H1 (cell line): ENCODE results near the gene COLEC12. TPM values are rescaled to one million over a fixed set of nuclear protein-coding genes. Genes with fewer than 3 reads are reported as not detected.

Source experiments
- CTCF ChIA-PET: fragments of 300-600 bp; sonication (Branson Sonifier 250); formaldehyde crosslinking; loops from one replicate; lab custom pipeline; 2021; ENCODE audit not compliant: partially characterized antibody; lab: Charles Lee
- POLR2A ChIA-PET: fragments of 300-600 bp; sonication (Branson Sonifier 250); formaldehyde crosslinking; loops from one replicate; lab custom pipeline; 2021; ENCODE audit warnings: inconsistent platforms; ENCODE audit not compliant: partially characterized antibody; lab: Charles Lee
- DNase-seq, 2 experiments: peaks; one replicate each; pipeline versions ENCODE4 v3.0.0 to v3.0.0-alpha.2; 2010 to 2022; ENCODE audit warnings: low spot score in 2 of 2, low read depth in 1 of 2, mixed read lengths in 1 of 2
- FAIRE-seq: peaks from 2 replicates; lab custom pipeline; 2011; peaks lifted over from hg19 to GRCh38; lab: Jason Lieb, UNC
- H2AFZ ChIP-seq: 2 replicates; pipeline ENCODE4 v1.8.1; 2012; ENCODE audit warnings: low read length, inconsistent platforms
- H2AK5ac ChIP-seq: 2 replicates; pipeline ENCODE4 v1.6.1; 2013; ENCODE audit warnings: low read depth, low read length
- H2BK120ac ChIP-seq: replicated peaks from 2 replicates; pipeline ENCODE3; 2013; ENCODE audit warnings: low read depth, low read length, inconsistent platforms
- H2BK12ac ChIP-seq: 2 replicates; pipeline ENCODE4 v1.6.1; 2013; ENCODE audit warnings: low read depth, low read length
- H2BK15ac ChIP-seq: 2 replicates; pipeline ENCODE4 v1.6.1; 2013; ENCODE audit warnings: low read length
- H2BK20ac ChIP-seq: 2 replicates; pipeline ENCODE4 v1.6.1; 2013; ENCODE audit warnings: low read length
- H2BK5ac ChIP-seq: 2 replicates; pipeline ENCODE4 v1.6.1; 2013; ENCODE audit warnings: low read depth, low read length
- H3K14ac ChIP-seq: 2 replicates; pipeline ENCODE4 v1.6.1; 2013; ENCODE audit warnings: inconsistent platforms; ENCODE audit not compliant: insufficient read length
- H3K18ac ChIP-seq: 2 replicates; pipeline ENCODE4 v1.6.1; 2013; ENCODE audit warnings: low read length; ENCODE audit errors: extremely low read depth
- H3K23ac ChIP-seq: 2 replicates; pipeline ENCODE4 v1.6.1; 2013; ENCODE audit warnings: inconsistent platforms; ENCODE audit not compliant: insufficient read length
- H3K23me2 ChIP-seq: 2 replicates; pipeline ENCODE4 v1.6.1; 2013; ENCODE audit warnings: low read depth, low read length
- H3K27ac ChIP-seq: 2 replicates; pipeline ENCODE4 v1.6.1; 2011; ENCODE audit warnings: low read depth, low read length, inconsistent platforms
- H3K27me3 ChIP-seq, 4 experiments: replicated peaks in 1 of 4; 1 replicate in 1 of 4; 2 replicates in 3 of 4; pipeline versions ENCODE4 v1.6.1 to v1.8.1; 2011 to 2013; ENCODE audit warnings: low read length in 3 of 4, mild to moderate bottlenecking in 3 of 4, inconsistent platforms in 2 of 4, mixed read lengths in 2 of 4, moderate library complexity in 1 of 4; ENCODE audit not compliant: control insufficient read depth in 3 of 4, insufficient read depth in 3 of 4; ENCODE audit errors: extremely low read depth in 1 of 4
- H3K36me3 ChIP-seq, 4 experiments: 2 replicates each; pipeline versions ENCODE4 v1.6.1 to v1.8.1; 2011 to 2013; ENCODE audit warnings: mild to moderate bottlenecking in 4 of 4, low read length in 3 of 4, moderate library complexity in 2 of 4, control low read depth in 1 of 4, inconsistent platforms in 1 of 4; ENCODE audit not compliant: insufficient read depth in 4 of 4, control insufficient read depth in 2 of 4
- H3K4ac ChIP-seq: replicated peaks from 2 replicates; pipeline ENCODE3; 2013; ENCODE audit warnings: low read length, low read depth, mixed read lengths, inconsistent platforms; ENCODE audit not compliant: insufficient read length
- H3K4me1 ChIP-seq, 4 experiments: replicated peaks in 1 of 4; 1 replicate in 1 of 4; 2 replicates in 3 of 4; pipeline versions ENCODE4 v1.6.1 to v1.8.1; 2011 to 2013; ENCODE audit warnings: low read length in 3 of 4, inconsistent platforms in 2 of 4, mixed read lengths in 1 of 4; ENCODE audit not compliant: insufficient read depth in 4 of 4, control insufficient read depth in 3 of 4
- H3K4me2 ChIP-seq, 2 experiments: 2 replicates each; pipeline versions ENCODE4 v1.6.1 to v1.8.1; 2011 to 2013; ENCODE audit warnings: low read depth in 2 of 2, low read length in 2 of 2, control low read depth in 1 of 2, inconsistent platforms in 1 of 2, mild to moderate bottlenecking in 1 of 2; ENCODE audit not compliant: insufficient read depth in 1 of 2
- H3K4me3 ChIP-seq, 4 experiments: fragments of 200-600, 300-600 bp in 1 of 4; sonication (generic), shearing (Covaris generic), sonication (Bioruptor Twin) in 1 of 4; 2 replicates each; pipeline versions ENCODE4 v1.5.1 to v1.8.1; 2011 to 2016; ENCODE audit warnings: low read length in 4 of 4, low read depth in 3 of 4, control low read depth in 2 of 4, inconsistent platforms in 2 of 4, mild to moderate bottlenecking in 2 of 4, mixed read lengths in 1 of 4, moderate library complexity in 1 of 4; ENCODE audit not compliant: insufficient read depth in 2 of 4; ENCODE audit errors: extremely low read depth in 1 of 4
- H3K56ac ChIP-seq: replicated peaks from 2 replicates; pipeline ENCODE3; 2013; ENCODE audit warnings: low read depth, mild to moderate bottlenecking, mixed read lengths, low read length, inconsistent platforms; ENCODE audit not compliant: insufficient read length
- H3K79me1 ChIP-seq: 2 replicates; pipeline ENCODE4 v1.6.1; 2013; ENCODE audit warnings: low read depth, low read length, control low read depth
- H3K79me2 ChIP-seq, 2 experiments: 2 replicates each; pipeline versions ENCODE4 v1.6.1 to v1.8.1; 2012 to 2013; ENCODE audit warnings: low read length in 2 of 2, mild to moderate bottlenecking in 2 of 2, inconsistent platforms in 1 of 2; ENCODE audit not compliant: insufficient read depth in 2 of 2, control insufficient read depth in 1 of 2
- H3K9ac ChIP-seq, 4 experiments: replicated peaks in 1 of 4; 1 replicate in 1 of 4; 2 replicates in 3 of 4; pipeline versions ENCODE4 v1.6.1 to v1.8.1; 2011 to 2013; ENCODE audit warnings: low read depth in 3 of 4, low read length in 3 of 4, control low read depth in 2 of 4, mild to moderate bottlenecking in 2 of 4, moderate library complexity in 2 of 4, inconsistent platforms in 1 of 4; ENCODE audit errors: extremely low read depth in 1 of 4
- H3K9me3 ChIP-seq, 2 experiments: 2 replicates each; pipeline versions ENCODE4 v1.6.1 to v1.8.1; 2012 to 2013; ENCODE audit warnings: mild to moderate bottlenecking in 2 of 2, moderate library complexity in 2 of 2, control low read depth in 1 of 2, inconsistent platforms in 1 of 2, low read depth in 1 of 2, low read length in 1 of 2, mixed read lengths in 1 of 2; ENCODE audit not compliant: insufficient read depth in 2 of 2
- H4K20me1 ChIP-seq, 2 experiments: replicated peaks in 1 of 2; 2 replicates each; pipeline versions ENCODE3 to v1.8.1; 2011 to 2013; ENCODE audit warnings: inconsistent platforms in 2 of 2, low read length in 2 of 2, mild to moderate bottlenecking in 1 of 2; ENCODE audit not compliant: insufficient read depth in 2 of 2, control insufficient read depth in 1 of 2
- H4K5ac ChIP-seq: 2 replicates; pipeline ENCODE4 v1.6.1; 2013; ENCODE audit warnings: low read length, low read depth, mixed read lengths, inconsistent platforms; ENCODE audit not compliant: insufficient read length
- H4K8ac ChIP-seq: 2 replicates; pipeline ENCODE4 v1.8.0; 2013; ENCODE audit warnings: mild to moderate bottlenecking, moderate library complexity, low read length, inconsistent platforms; ENCODE audit not compliant: insufficient read depth; ENCODE audit errors: extremely low read depth
- H4K91ac ChIP-seq: replicated peaks from 2 replicates; pipeline ENCODE3; 2013; ENCODE audit warnings: low read length, mixed read lengths, inconsistent platforms; ENCODE audit not compliant: insufficient read length
- EGR1 ChIP-seq: IDR thresholded peaks from 2 replicates; pipeline ENCODE4 v1.6.1; 2011; ENCODE audit warnings: low read depth, low read length, borderline replicate concordance
- WGBS, 2 experiments: shearing (Covaris generic) in 1 of 2; methylation state at CpG; one replicate each; pipeline versions ENCODE4 v1.1.6 to v1.1.7; 2013 to 2015; ENCODE audit warnings: low lambda C conversion rate in 2 of 2, mixed read lengths in 2 of 2, inconsistent platforms in 1 of 2, low coverage in 1 of 2, missing lambda C conversion rate in 1 of 2; ENCODE audit not compliant: insufficient replicate concordance in 2 of 2, insufficient coverage in 1 of 2, insufficient read length in 1 of 2; ENCODE audit errors: extremely low coverage in 1 of 2, missing lambda C conversion rate in 1 of 2; 5-methylcytosine and 5-hydroxymethylcytosine counted together
- polyA plus RNA-seq, 7 experiments: library from polyadenylated mRNA; depleted of rRNA in 3 of 7; stranded (reverse) in 5 of 7; unstranded in 2 of 7; fragments of >200 nt in 5 of 7; fragments of 200-250 nt in 2 of 7; gene quantifications; 1 replicate in 5 of 7; 2 replicates in 1 of 7; 4 replicates in 1 of 7; pipeline versions ENCODE4 v1.2.1 to v1.2.3, GENCODE V29; 2011 to 2013; ENCODE audit warnings: missing spikeins in 2 of 7, mixed read lengths in 2 of 7
- total RNA-seq: library from RNA; stranded (reverse); fragmentation: NEBNext Ultra II Directional; extraction: Animal tissue kit (Norgen Biotek cat#: 25700); gene quantifications from 2 replicates; pipeline ENCODE4 v1.2.1, GENCODE V29; 2021

Gene COLEC12
- total and polyA plus RNA-seq, 2 of the 8 experiments (the other 6 are each of a cell fraction or from before 2014, with no cell fraction given), result 0.44 to 2.3 TPM

GRCh38 chr18:452816-453215 is 47.7 kb downstream of the COLEC12 start:
- DNase-seq (no peak), FAIRE-seq (no peak)
- no peak overlapping the region for H3K4me2 ChIP-seq
- H2AK5ac ChIP-seq, result no peak overlapping the region
- no peak overlapping the region for H3K18ac ChIP-seq
- no peak overlapping the region for H2BK120ac ChIP-seq
- no peak overlapping the region for H3K4ac ChIP-seq
- H2BK20ac ChIP-seq, result no peak overlapping the region
- H3K23me2 ChIP-seq, result no peaks in the 10 kb centered on the region
- POLR2A ChIA-PET, result no interaction called here
- H4K20me1 ChIP-seq, result no peaks in the 10 kb centered on the region
- H4K91ac ChIP-seq, result no peak overlapping the region
- H3K14ac ChIP-seq, result no peak overlapping the region
- no peak overlapping the region for H4K8ac ChIP-seq
- H3K36me3 ChIP-seq, result no peaks in the 10 kb centered on the region
- H3K79me1 ChIP-seq, result no peaks in the 10 kb centered on the region
- peaks cover 0 to 2% (median 0%) of the 10 kb centered on the region in 4 experiments; a peak in 3 of 7 replicates for H3K4me1 ChIP-seq
- H2BK5ac ChIP-seq, result no peak overlapping the region
- H3K9me3 ChIP-seq, result peaks cover 3 to 4% of the 10 kb centered on the region in 2 experiments; a peak in 3 of 4 replicates
- H3K27me3 ChIP-seq, result no peaks in the 10 kb centered on the region
- no peak overlapping the region for H3K23ac ChIP-seq
- no peak overlapping the region for H3K27ac ChIP-seq
- no peak overlapping the region for H3K4me3 ChIP-seq
- TF ChIP-seq EGR1, result no peak
- no peak overlapping the region for H3K56ac ChIP-seq
- H2BK15ac ChIP-seq, result no peak overlapping the region
- no peak overlapping the region for H3K9ac ChIP-seq
- 84% methylated on average over 1 of the region's 1 CpG; no CpG with 5 or more reads in 1 of the 2 experiments for WGBS, 2 experiments
- no peak overlapping the region for H4K5ac ChIP-seq
- no peaks in the 10 kb centered on the region for H3K79me2 ChIP-seq
- H2BK12ac ChIP-seq, result no peak overlapping the region
- no peak overlapping the region for H2AFZ ChIP-seq
- CTCF ChIA-PET, result no interaction called here
